ENCODE data around the gene SORBS2. TPM values are rescaled to one million over a fixed set of nuclear protein-coding genes. Genes with fewer than 3 reads are reported as not detected.

SORBS2 gene
- total RNA-seq, 4 donors from 2014 or later, result 21.5 to 103 (median 64.8) TPM

DNA sequence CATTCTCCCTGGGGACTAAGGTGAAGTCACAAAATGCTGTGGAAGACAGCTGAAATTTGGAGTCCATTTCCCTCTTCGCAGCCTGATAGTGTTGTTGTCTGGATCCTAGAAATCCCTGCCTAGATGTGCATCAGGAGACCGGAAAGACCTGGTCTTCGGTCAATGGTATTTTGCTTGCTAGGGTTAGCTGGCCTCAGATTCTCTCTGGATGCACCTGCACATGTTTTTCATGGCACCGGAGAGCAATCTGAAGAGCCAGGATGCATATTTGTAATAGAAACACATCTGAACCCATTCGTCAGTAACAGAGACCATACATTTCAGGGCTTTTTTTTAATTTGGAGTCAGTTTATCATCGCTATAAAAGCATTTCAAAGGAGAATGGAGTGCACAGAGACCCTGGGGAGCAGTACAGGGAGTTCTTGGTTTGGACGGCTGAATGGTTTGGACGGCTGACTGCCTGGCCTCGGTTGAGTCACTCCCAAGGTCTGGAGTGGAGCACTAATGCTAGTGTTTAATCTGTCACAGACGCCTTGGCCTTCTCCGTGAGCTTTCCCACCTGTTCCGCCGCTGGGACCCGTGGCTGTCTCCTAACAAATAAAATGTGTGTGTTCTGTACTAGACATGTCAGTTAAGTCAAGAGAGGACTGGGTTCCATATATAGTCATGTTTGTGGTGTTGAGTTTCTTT, 269.2 kb downstream of the SORBS2 start:
- DNase-seq (ENCODE audit: low spot score), result no peak
- TF ChIP-seq, protein P1, sequence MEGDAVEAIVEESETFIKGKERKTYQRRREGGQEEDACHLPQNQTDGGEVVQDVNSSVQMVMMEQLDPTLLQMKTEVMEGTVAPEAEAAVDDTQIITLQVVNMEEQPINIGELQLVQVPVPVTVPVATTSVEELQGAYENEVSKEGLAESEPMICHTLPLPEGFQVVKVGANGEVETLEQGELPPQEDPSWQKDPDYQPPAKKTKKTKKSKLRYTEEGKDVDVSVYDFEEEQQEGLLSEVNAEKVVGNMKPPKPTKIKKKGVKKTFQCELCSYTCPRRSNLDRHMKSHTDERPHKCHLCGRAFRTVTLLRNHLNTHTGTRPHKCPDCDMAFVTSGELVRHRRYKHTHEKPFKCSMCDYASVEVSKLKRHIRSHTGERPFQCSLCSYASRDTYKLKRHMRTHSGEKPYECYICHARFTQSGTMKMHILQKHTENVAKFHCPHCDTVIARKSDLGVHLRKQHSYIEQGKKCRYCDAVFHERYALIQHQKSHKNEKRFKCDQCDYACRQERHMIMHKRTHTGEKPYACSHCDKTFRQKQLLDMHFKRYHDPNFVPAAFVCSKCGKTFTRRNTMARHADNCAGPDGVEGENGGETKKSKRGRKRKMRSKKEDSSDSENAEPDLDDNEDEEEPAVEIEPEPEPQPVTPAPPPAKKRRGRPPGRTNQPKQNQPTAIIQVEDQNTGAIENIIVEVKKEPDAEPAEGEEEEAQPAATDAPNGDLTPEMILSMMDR (IDR thresholded peaks at IDR 0.05), result no peak
- no peak for ATAC-seq (ENCODE audit: low FRiP score)

DNA sequence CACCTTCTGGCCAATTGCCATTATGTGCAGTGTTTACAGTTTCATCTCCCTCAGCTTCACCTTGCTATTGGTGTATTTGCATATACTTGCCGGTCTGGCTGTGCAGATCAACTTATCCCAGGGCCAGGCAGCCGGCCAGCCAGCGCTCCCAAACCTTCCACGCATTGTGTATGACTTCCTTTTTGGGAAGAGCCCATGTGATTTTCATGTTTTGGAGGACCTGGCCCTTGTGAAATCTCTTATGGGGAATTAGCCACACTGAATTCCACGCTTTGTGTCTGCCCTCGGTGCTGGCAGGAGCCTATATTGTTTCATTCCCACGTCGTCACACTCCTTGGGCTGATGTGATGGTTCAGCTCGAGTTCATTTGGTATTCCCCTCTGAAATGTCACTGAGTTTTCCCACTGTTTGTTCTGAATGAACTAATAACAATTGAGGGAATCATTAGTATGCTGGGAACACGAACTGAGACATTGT, 270.7 kb downstream of the SORBS2 start:
- TF ChIP-seq, protein P1 (IDR thresholded peaks at IDR 0.05), result no peak
- ATAC-seq (ENCODE audit: low FRiP score) (no peak), DNase-seq (ENCODE audit: low spot score) (no peak)

DNA sequence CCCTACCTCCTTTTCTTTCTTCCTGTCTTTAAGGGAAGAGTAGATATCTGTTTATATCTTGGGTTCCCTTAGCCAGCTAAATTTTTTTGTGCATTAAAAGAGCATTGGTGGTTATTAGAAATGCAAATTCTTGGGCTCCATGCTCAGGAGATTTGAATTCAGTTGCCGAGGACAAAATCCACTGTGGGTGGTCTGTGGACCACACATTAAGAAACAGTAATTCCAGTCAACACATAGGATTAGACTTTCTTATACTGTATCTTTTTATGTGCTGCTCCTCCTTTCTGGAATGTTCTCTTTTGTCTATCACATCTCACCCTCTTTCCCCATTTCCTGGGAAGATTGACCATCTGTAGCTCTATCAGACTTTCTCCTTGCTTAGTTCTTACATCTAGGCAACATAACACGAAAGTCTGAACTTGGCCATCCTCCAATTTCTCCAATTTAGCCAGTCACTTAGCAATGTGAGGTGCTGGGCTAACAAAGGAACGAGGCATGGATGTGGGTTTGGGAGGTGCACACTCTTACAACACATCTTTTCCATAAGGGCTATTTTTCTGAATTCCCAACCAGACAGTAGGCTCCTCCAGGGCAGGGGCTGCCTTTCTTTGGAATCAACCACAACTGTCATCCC, 271.4 kb downstream of the SORBS2 start:
- TF ChIP-seq, protein P1 (IDR thresholded peaks at IDR 0.05), result no peak
- DNase-seq (ENCODE audit: low spot score) (no peak), ATAC-seq (ENCODE audit: low FRiP score) (no peak)

DNA sequence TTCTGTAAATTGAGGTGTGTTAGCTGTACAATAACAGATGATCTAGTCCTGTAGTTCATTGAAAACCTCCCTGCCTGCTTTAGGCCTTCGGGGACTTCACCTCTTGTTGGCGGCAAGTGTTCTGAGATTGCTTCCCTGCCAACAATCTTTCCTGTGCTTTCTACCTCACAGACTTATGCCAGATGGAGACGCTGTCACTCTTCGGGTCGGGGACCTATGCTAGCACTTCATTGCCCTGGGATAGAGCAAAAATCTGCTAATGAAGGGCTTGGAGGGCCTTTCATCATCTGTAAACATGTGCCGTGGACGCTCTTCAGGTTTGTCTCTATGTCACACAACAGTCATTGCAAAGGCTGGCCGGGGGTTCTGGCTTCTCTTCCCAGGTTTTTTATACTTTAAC, 272.0 kb downstream of the SORBS2 start:
- DNase-seq (ENCODE audit: low spot score), result no peak
- ATAC-seq (ENCODE audit: low FRiP score), result no peak
- TF ChIP-seq, protein P1 (IDR thresholded peaks at IDR 0.05), result no peak

DNA sequence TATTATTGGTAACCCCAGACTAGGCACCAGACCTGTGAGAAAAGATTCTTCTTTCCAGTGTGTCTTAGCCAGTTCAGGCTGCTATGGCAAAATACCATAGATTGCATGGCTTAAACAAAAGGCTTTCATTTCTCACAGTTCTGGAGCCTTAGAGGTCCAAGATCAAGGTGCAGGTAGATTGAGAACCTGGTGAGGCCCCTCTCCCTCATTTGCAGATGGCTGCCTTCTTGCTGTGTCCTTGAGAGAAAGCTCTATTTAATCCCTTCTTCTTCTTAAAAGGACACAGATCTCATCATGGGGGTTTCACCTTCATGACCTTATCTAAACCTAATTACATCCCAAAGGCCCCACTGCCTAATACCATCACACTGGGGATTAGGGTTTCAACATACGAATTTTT, 273.2 kb downstream of the SORBS2 start:
- ATAC-seq (ENCODE audit: low FRiP score), result no peak
- DNase-seq (ENCODE audit: low spot score), result no peak
- TF ChIP-seq, protein P1 (IDR thresholded peaks at IDR 0.05), result no peak

DNA sequence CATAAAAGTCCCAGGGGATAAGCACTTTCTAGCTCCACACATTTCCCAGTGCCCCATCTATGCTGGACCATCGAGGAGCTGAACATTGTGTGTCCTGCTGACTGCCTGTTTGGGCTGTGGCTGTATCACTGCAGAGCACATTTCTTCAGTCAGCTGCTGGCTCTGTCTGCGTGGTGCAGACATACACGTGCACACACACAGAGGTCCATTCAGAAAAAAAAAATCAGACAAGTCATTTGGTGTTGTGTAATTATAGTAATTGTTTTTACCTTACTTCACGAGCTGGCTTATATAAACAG, 275.6 kb downstream of the SORBS2 start:
- ATAC-seq (ENCODE audit: low FRiP score) (peak; percentile 50), DNase-seq (ENCODE audit: low spot score) (no peak)
- TF ChIP-seq, protein P1 (IDR thresholded peaks at IDR 0.05), result no peak
